Naive thymus-derived CD8-positive, alpha-beta T cell (primary cell): Measurements from ENCODE around the gene SMIM5. TPM values are rescaled to one million over a fixed set of nuclear protein-coding genes. Genes with fewer than 3 reads are reported as not detected.

ENCODE experiments used
- ATAC-seq, 2 donors: fragments of 150-1000 bp; cut with Tn5 transposase in 1 of 2; sonication (Bioruptor Pico), chemical (Tn5 transposase) in 1 of 2; 1 replicate in 1 of 2; 2 replicates in 1 of 2; pipeline ENCODE4 v1.10.0; 2021; ENCODE audit warnings: mild to moderate bottlenecking in 2 of 2, moderate library complexity in 2 of 2
- POLR2A ChIA-PET: fragments of 350-600 bp; sonication (Branson Sonifier 250); formaldehyde crosslinking; loops from one replicate; lab custom pipeline; 2021; ENCODE audit warnings: antibody characterized with exemption; lab: Charles Lee
- DNase-seq, 10 donors: peaks; one replicate each; pipeline versions ENCODE4 v3.0.0 to v3.0.0-alpha.2; 2020 to 2022
- H3K27ac Mint-ChIP-seq, 10 donors: one replicate each; pipeline ENCODE4 v1.8.0; 2020 to 2022; ENCODE audit warnings: mild to moderate bottlenecking in 10 of 10, mixed read lengths in 10 of 10, moderate library complexity in 4 of 10, inconsistent platforms in 1 of 10
- H3K27me3 Mint-ChIP-seq, 5 donors: one replicate each; pipeline ENCODE4 v1.8.0; 2021 to 2022; ENCODE audit warnings: mixed read lengths in 5 of 5
- H3K36me3 Mint-ChIP-seq, 3 donors: one replicate each; pipeline ENCODE4 v1.8.0; 2020 to 2022; ENCODE audit warnings: mixed read lengths in 3 of 3, mild to moderate bottlenecking in 2 of 3, inconsistent platforms in 1 of 3
- H3K4me1 Mint-ChIP-seq, 4 donors: one replicate each; pipeline ENCODE4 v1.8.0; 2021 to 2022; ENCODE audit warnings: mixed read lengths in 4 of 4
- H3K4me3 Mint-ChIP-seq, 10 donors: one replicate each; pipeline ENCODE4 v1.8.0; 2020 to 2022; ENCODE audit warnings: mild to moderate bottlenecking in 10 of 10, mixed read lengths in 10 of 10, moderate library complexity in 6 of 10, inconsistent platforms in 1 of 10
- H3K9me3 Mint-ChIP-seq, 9 donors: one replicate each; pipeline ENCODE4 v1.8.0; 2020 to 2022; ENCODE audit warnings: mixed read lengths in 9 of 9, mild to moderate bottlenecking in 3 of 9, inconsistent platforms in 1 of 9, moderate library complexity in 1 of 9
- polyA plus RNA-seq, 3 donors: library from polyadenylated mRNA; unstranded; fragments of 300-500 nt; fragmentation: Illumina TruSeq; gene quantifications; one replicate each; pipeline ENCODE4 v1.2.3, GENCODE V29; 2021
- total RNA-seq, 8 experiments: library from RNA in 2 of 8; stranded (reverse) in 2 of 8; gene quantifications; one replicate each; pipeline ENCODE4 v1.2.3 and lab custom pipeline; 2021 to 2026

Gene SMIM5
- total and polyA plus RNA-seq, 5 experiments from 2014 or later = 0.06 to 1.3 (median 0.47) TPM; not detected in 1

DNA sequence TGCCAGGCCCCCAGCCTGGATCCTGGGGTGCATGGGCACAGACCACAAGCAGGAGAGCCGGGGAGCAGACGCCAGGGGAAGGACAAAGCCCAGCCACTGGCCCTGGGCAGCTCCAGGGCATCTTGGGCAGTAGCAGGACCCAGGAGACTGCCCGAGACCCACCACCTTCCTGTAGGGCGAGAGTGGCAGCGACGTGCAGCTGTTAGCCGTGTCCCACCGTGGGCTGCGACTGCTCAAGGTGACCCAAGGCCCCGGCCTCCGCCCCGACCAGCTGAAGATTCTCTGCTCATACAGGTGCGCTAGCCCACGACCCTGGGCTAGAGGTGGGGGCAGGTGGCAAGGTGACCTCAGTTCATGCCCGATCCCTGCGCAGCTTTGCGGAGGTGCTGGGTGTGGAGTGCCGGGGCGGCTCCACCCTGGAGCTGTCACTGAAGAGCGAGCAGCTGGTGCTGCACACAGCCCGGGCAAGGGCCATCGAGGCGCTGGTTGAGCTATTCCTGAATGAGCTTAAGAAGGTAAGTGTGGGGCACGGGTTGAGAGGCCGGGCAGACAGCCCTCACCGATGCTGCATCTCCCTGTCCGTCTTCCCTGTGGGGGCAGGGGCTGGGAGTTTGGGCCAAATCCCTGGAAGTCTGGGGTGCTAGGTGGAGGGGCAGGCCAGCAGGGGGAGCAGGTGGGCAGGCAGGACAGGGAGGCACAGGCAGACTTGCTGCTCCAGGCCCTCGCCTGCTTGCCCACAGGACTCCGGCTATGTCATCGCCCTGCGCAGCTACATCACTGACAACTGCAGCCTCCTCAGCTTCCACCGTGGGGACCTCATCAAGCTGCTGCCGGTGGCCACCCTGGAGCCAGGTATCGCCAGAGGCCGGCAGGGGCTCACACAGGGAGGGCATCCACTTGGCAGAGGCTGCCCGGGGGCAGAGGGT lies 13.5 kb upstream of the SMIM5 start:
- no peak for DNase-seq
- peaks cover 0 to 3% (median 1%) of the 10 kb centered on the region in 4 donors for H3K4me1 Mint-ChIP-seq
- no peak overlapping the region for H3K4me3 Mint-ChIP-seq
- no peak for ATAC-seq
- H3K9me3 Mint-ChIP-seq = no peaks in the 10 kb centered on the region
- peak overlapping the region in 1 of 10 donors; percentile 56 for H3K27ac Mint-ChIP-seq
- H3K27me3 Mint-ChIP-seq = no peaks in the 10 kb centered on the region
- POLR2A ChIA-PET = interaction anchor here (1.2 kb wide), 1 partner anchor 13 kb away, joined by 6 read pairs; the partner anchor contains the start of gene SMIM5
- peaks cover 0 to 28% (median 0%) of the 10 kb centered on the region in 3 donors for H3K36me3 Mint-ChIP-seq

DNA sequence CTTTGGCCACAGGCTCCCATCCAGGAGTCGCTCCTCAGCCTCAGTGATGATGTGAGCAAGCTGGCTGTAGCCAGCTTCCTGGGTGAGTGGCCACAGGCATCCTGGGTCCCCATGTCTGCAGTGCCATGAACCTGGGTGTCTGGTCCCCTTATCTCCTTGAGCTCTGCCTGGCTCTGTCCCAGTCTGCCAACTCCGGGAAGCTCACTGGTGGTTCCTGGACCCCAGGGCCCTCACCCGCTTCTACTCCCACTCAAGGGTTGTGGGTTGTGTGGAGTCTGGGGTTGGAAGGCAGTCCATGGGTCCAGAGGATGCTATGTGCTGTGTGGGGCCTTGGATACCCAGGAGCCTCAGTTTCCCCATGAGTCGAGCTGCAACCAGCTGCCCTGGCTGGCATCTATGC lies 11.7 kb upstream of the SMIM5 start:
- peaks cover 0 to 3% (median 1%) of the 10 kb centered on the region in 4 donors for H3K4me1 Mint-ChIP-seq
- H3K27me3 Mint-ChIP-seq = no peaks in the 10 kb centered on the region
- no peaks in the 10 kb centered on the region for H3K9me3 Mint-ChIP-seq
- peaks cover 0 to 22% (median 0%) of the 10 kb centered on the region in 3 donors for H3K36me3 Mint-ChIP-seq
- DNase-seq (no peak), ATAC-seq (no peak)
- H3K27ac Mint-ChIP-seq = peak overlapping the region in 4 of 10 donors; percentile 7 to 60 (median 19)
- POLR2A ChIA-PET = interaction anchor here (0.6 to 1.5 kb wide), 2 partner anchors 12 to 23 kb away, joined by 4 to 5 read pairs; partner anchors contain the start of gene SMIM5
- no peak overlapping the region for H3K4me3 Mint-ChIP-seq

DNA sequence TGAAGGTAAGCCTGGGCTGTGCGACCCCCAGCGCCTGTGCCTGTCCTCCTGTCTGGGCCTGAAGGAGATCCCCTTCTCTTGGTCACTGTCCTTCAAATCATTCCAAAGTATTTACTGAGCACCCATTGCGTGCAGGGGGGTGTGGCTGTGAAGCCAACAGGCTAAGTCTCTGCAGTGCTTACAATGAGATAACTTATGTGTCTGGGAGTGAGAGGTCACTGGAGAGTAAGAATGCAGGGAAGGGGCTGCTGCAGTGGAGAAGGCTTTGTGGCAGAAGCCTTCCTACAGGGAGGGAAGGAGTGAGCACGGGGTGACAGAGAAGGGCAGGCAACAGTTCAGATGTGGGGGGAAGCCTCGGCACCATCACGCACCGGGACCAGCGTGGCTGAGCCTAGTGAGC lies 11.2 kb upstream of the SMIM5 start:
- POLR2A ChIA-PET = interaction anchor here (0.6 to 1.5 kb wide), 2 partner anchors 11 to 23 kb away, joined by 4 to 5 read pairs; partner anchors contain the start of gene SMIM5
- no peaks in the 10 kb centered on the region for H3K27me3 Mint-ChIP-seq
- H3K4me1 Mint-ChIP-seq = peaks cover 0 to 3% (median 1%) of the 10 kb centered on the region in 4 donors
- H3K27ac Mint-ChIP-seq = peak overlapping the region in 6 of 10 donors; percentile 7 to 87 (median 44)
- ATAC-seq (no peak), DNase-seq (no peak)
- H3K9me3 Mint-ChIP-seq = no peaks in the 10 kb centered on the region
- no peak overlapping the region for H3K4me3 Mint-ChIP-seq
- H3K36me3 Mint-ChIP-seq = peaks cover 0 to 22% (median 0%) of the 10 kb centered on the region in 3 donors

DNA sequence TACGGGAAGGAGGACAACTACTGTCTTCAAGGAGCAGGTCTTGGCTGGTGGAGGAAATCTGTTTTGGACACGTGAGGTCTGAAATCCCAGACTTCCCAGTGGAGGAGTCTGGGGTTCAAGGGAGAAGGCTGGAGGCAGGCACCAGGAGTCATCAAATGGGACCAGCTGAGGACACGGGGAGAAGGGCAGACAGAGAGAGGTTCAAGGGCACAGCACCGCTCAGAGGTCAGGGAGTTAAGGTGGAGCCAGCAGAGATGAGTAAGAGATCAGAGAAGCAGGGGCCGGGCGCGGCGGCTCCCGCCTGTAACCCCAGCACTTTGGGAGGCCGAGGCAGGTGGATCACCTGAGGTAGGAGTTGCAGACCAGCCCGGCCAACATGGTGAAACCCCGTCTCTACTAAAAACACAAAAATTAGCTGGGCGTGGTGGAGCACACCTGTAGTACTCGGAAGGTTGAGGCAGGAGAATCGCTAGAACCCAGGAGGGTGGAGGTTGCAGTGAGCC lies 10.4 kb upstream of the SMIM5 start:
- H3K4me1 Mint-ChIP-seq = peaks cover 0 to 3% (median 1%) of the 10 kb centered on the region in 4 donors
- POLR2A ChIA-PET = no interaction called here
- no peak overlapping the region for H3K4me3 Mint-ChIP-seq
- no peak for ATAC-seq
- peak overlapping the region in 5 of 10 donors; percentile 27 to 74 (median 60) for H3K27ac Mint-ChIP-seq
- no peak for DNase-seq
- no peaks in the 10 kb centered on the region for H3K27me3 Mint-ChIP-seq
- H3K9me3 Mint-ChIP-seq = no peaks in the 10 kb centered on the region
- peaks cover 0 to 22% (median 0%) of the 10 kb centered on the region in 3 donors for H3K36me3 Mint-ChIP-seq

DNA sequence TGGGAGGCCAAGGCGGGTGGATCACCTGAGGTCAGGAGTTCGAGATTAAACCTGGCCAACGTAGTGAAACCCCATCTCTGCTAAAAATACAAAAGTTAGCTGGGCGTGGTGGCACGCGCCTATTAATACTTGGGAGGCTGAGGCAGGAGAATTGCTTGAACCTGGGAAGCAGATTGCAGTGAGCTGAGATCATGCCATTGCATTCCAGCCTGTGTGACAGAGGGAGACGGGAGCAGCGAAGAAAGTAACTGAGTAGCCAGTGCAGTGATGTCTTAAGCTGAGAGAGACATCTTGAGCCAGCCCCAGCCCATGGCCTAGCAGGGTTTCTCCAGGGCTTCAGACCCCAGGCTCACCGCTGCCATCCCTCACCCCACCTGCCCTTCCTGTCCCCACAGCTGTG lies 9.8 kb upstream of the SMIM5 start:
- Mint-ChIP-seq H3K4me3 (no peak overlapping the region), H3K9me3 (no peaks in the 10 kb centered on the region), H3K36me3 (peaks cover 0 to 22% (median 0%) of the 10 kb centered on the region in 3 donors), H3K27ac (no peak overlapping the region), H3K27me3 (no peaks in the 10 kb centered on the region), H3K4me1 (peaks cover 0 to 3% (median 1%) of the 10 kb centered on the region in 4 donors)
- ATAC-seq (no peak), DNase-seq (no peak)
- POLR2A ChIA-PET = no interaction called here

DNA sequence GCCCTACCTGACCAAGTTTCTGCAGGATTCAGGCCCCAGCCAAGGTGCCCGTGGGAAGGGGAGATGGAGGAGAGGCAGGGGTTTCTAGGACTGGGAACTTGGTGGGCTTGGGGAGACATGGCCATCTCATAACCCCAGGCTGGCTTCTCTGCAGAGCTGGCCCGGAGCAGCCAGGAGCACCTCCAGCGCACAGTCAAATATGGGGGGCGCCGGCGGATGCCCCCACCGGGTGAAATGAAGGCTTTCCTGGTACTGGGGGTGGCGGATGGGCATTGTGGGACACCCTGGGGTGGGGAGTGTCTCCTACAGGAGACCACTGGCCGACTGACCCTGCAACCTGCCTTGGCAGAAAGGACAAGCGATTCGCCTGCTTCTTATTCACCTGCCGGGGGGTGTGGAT lies 9.2 kb upstream of the SMIM5 start:
- H3K4me1 Mint-ChIP-seq = peaks cover 0 to 3% (median 1%) of the 10 kb centered on the region in 4 donors
- no peak for ATAC-seq
- no peaks in the 10 kb centered on the region for H3K27me3 Mint-ChIP-seq
- peak overlapping the region in 1 of 10 donors; percentile 13 for H3K27ac Mint-ChIP-seq
- H3K36me3 Mint-ChIP-seq = peaks cover 0 to 18% (median 0%) of the 10 kb centered on the region in 3 donors
- POLR2A ChIA-PET = no interaction called here
- no peak for DNase-seq
- H3K4me3 Mint-ChIP-seq = no peak overlapping the region
- H3K9me3 Mint-ChIP-seq = no peaks in the 10 kb centered on the region

DNA sequence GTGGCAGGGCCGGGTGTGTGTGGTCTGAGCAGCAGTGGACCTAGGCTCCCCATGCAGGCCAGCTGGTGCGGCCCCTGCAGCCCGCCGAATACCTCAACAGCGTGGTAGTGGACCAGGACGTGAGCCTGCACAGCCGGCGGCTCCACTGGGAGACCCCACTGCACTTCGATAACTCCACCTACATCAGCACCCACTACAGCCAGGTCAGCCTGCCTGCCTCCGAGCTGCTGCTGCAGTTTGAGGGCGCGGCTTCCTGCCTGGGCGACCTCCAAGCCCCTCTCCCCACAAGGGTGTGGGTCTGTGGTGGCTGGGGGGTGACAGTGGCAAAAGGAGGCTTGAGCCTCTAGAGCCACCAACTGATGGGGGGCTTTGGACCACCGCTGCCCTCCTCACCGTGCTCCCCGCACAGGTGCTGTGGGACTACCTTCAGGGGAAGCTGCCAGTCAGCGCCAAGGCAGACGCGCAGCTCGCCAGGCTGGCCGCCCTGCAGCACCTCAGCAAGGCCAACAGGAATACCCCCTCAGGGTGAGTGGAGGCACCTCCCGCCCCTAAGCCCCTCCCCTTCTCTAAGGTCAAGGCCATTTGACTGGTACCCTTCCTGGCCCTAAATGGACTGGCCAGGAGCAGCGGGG lies 8.4 kb upstream of the SMIM5 start:
- Mint-ChIP-seq H3K36me3 (peaks cover 0 to 16% (median 0%) of the 10 kb centered on the region in 3 donors), H3K27me3 (no peaks in the 10 kb centered on the region), H3K27ac (peak overlapping the region in 3 of 10 donors; percentile 24 to 62 (median 36)), H3K4me1 (peaks cover 0 to 3% (median 1%) of the 10 kb centered on the region in 4 donors), H3K4me3 (no peak overlapping the region), H3K9me3 (no peaks in the 10 kb centered on the region)
- POLR2A ChIA-PET = interaction anchor here (0.6 kb wide), 1 partner anchor 489 kb away, joined by 3 read pairs; no protein-coding TSS in a partner anchor
- ATAC-seq = no peak
- no peak for DNase-seq

DNA sequence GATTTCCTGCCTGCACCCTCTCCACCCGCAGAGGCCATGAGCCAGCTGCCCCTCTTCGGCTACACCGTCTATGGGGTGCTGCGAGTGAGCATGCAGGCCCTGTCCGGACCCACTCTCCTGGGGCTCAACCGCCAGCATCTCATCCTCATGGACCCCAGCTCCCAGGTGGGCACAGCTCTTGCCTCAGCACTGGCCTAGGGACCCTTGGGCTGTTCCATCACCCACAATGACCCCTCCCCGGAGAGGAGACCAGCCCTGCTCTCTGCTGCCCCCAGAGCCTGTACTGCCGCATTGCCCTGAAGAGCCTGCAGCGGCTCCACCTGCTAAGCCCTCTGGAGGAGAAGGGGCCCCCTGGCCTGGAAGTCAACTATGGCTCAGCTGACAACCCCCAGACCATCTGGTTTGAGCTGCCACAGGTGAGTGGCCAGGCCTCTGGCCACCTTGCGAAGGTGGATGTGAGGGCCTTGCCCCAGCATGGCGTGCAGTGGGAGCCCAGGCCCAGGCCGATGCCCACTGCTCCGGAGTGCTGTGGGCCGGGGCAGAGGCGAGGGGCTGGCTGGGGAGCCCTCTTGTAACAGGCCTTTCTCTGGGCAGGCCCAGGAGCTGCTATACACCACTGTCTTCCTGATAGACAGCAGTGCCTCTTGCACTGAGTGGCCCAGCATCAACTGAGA lies 7.3 kb upstream of the SMIM5 start:
- peaks cover 0 to 12% (median 0%) of the 10 kb centered on the region in 3 donors for H3K36me3 Mint-ChIP-seq
- ATAC-seq (peak; percentile 67 to 73), DNase-seq (peak in 1 of 10 donors; percentile 21)
- POLR2A ChIA-PET = no interaction called here
- H3K27ac Mint-ChIP-seq = no peak overlapping the region
- H3K27me3 Mint-ChIP-seq = no peaks in the 10 kb centered on the region
- H3K4me3 Mint-ChIP-seq = no peak overlapping the region
- H3K9me3 Mint-ChIP-seq = no peaks in the 10 kb centered on the region
- H3K4me1 Mint-ChIP-seq = peaks cover 0 to 3% (median 1%) of the 10 kb centered on the region in 4 donors

DNA sequence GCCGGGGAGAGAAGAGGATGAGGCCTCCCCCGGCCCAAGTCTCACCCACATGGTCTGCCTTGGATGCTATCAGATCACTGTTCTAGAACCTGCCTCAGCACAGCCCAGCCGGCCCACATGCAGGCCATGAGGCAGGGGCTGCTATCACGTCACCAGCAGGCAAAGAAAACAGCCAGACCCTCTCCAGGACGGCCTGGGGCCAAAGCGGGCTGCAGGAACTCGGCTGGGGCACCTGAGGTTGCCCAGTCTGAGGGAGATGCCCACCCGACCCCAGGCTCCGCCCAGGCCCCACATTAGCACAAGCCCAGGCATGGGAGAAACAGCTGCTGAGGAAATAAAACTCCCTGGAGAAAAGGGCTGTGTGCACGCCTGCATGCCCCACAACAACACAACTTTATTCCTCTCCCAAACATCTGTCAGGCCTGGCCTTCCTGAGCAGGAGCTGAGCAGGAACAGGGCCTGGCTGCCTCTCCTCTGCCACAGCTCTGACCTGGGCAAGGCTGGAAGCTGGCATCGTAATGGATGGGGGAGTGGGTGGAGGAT lies 6.7 kb upstream of the SMIM5 start:
- DNase-seq (no peak), ATAC-seq (no peak)
- Mint-ChIP-seq H3K4me1 (peaks cover 0 to 3% (median 1%) of the 10 kb centered on the region in 4 donors), H3K36me3 (peaks cover 0 to 10% (median 0%) of the 10 kb centered on the region in 3 donors), H3K27ac (no peak overlapping the region), H3K9me3 (no peaks in the 10 kb centered on the region), H3K4me3 (no peak overlapping the region), H3K27me3 (no peaks in the 10 kb centered on the region)
- POLR2A ChIA-PET = no interaction called here

DNA sequence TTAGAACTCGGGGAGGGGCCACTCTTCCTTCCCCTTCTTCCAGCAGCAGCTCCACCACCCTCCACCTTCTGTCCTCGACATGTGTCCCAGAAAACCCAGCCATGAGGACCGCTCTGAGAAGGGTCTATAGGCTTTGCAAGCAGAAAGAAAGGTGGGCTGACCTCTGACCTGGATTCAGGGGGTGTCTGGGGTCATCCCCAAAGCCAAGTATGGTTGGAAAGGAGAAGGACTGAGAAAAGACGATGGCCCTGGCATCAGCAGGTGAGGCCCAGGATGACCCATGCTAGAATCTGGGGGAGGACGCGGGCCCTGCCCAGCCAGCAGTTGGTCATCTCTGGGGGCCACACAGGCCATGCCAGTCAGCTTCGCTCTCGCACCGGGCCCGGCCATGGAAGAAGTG lies 6.1 kb upstream of the SMIM5 start:
- DNase-seq (no peak), ATAC-seq (no peak)
- Mint-ChIP-seq H3K4me3 (no peak overlapping the region), H3K27ac (peak overlapping the region in 1 of 10 donors; percentile 11), H3K36me3 (peaks cover 0 to 7% (median 0%) of the 10 kb centered on the region in 3 donors), H3K27me3 (no peaks in the 10 kb centered on the region), H3K9me3 (no peaks in the 10 kb centered on the region), H3K4me1 (peaks cover 0 to 3% (median under 1%) of the 10 kb centered on the region in 4 donors)
- POLR2A ChIA-PET = no interaction called here

DNA sequence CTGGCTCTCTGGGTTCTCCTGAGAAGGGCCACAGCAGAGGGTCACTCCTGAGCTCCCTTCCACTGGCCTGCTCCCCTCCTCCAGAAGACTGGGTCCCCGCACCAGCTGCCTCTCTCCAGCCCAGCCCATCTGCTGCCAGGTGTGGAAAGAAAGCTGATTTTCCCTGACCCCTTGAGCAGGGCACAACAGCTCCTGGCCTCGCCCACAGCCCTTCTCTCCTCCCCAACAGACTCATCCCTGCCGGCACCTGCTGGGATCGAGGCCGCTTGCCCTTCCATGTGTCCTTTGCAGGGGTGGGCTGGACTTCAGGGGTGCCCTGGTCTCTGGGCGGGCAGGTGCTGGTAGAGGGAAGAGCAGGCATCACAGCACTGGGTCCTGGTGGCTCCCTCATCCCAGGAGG lies 4.8 kb upstream of the SMIM5 start:
- Mint-ChIP-seq H3K36me3 (peaks cover 0 to 5% (median 0%) of the 10 kb centered on the region in 3 donors), H3K4me3 (no peak overlapping the region), H3K4me1 (peaks cover 0 to 7% (median 0%) of the 10 kb centered on the region in 4 donors), H3K27ac (peak overlapping the region in 1 of 10 donors; percentile 60), H3K27me3 (no peaks in the 10 kb centered on the region), H3K9me3 (no peaks in the 10 kb centered on the region)
- ATAC-seq = no peak
- no peak for DNase-seq
- POLR2A ChIA-PET = interaction anchor here (1.2 to 1.4 kb wide), 2 partner anchors 16 to 125 kb away, joined by 3 read pairs; no protein-coding TSS in a partner anchor
